H1 (cell line): Measurements from ENCODE around the gene GPR162.

Source experiments
- POLR2A ChIP-seq, 2 experiments: IDR thresholded peaks; 1 replicate in 1 of 2; 2 replicates in 1 of 2; pipeline ENCODE4 v1.6.1; 2011; ENCODE audit warnings: low read depth in 2 of 2, low read length in 2 of 2, mild to moderate bottlenecking in 2 of 2; ENCODE audit errors: control extremely low read depth in 1 of 2
- RAD21 ChIP-seq, 2 experiments: IDR thresholded peaks in 1 of 2; conservative IDR thresholded peaks in 1 of 2; 2 replicates each; pipeline ENCODE4 v1.6.1; 2011; ENCODE audit warnings: low read depth in 2 of 2, low read length in 2 of 2, improper control_type of control experiment in 1 of 2, inconsistent platforms in 1 of 2, mild to moderate bottlenecking in 1 of 2, moderate library complexity in 1 of 2
- ZNF274 ChIP-seq: IDR thresholded peaks from 2 replicates; pipeline ENCODE4 v1.7.0; 2012; ENCODE audit warnings: low read length, borderline replicate concordance; ENCODE audit errors: extremely low read depth

DNA sequence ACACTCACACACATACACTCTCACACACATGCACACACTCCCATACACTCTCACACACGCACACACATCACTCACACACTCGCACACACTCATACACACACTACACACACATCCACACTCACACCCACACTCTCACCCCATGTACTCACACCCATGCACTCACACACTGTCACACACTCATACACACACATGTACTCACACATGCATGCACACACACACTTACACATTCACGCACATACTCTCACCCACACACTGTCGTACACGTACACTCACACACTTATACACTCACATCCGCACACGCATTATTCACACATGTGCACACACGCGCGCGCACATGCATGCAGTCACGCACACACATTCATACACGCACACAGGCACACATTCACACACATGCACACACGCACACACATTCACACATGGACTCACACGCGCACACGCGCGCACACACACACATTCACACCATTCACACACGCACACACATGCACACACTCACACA, 3.9 kb upstream of the GPR162 start:
- TF ChIP-seq POLR2A (IDR thresholded peaks at IDR 0.05; ENCODE audit: control extremely low read depth in 1 of 2, low read depth in 2 of 2, low read length in 2 of 2), result no peak
- no peak for TF ChIP-seq ZNF274
- no peak for TF ChIP-seq RAD21 (IDR thresholded peaks at IDR 0.05 in 1 of 2, conservative IDR thresholded peaks at IDR 0.05 in 1 of 2; ENCODE audit: low read depth in 2 of 2, low read length in 2 of 2)
